GM23338 (cell line): ENCODE measurements around the gene RAMAC. TPM values are rescaled to one million over a fixed set of nuclear protein-coding genes. Genes with fewer than 3 reads are reported as not detected.

Experiments used
- ATAC-seq: fragments of 200-7000 bp; cut with Tn5 transposase; 3 replicates; pipeline ENCODE4 v1.9.1; 2020
- DNase-seq: peaks from one replicate; pipeline ENCODE4 v3.0.0-alpha.2; 2015; ENCODE audit warnings: low spot score
- H2AFZ ChIP-seq: fragments of 200-600 bp; sonication (generic); 2 replicates; pipeline ENCODE4 v1.8.0; 2016; ENCODE audit warnings: antibody characterized with exemption, mild to moderate bottlenecking, moderate library complexity
- H3F3A ChIP-seq: fragments of 200-600 bp; sonication (generic); replicated peaks from 2 replicates; pipeline ENCODE4 v1.8.0; 2017; ENCODE audit warnings: antibody characterized with exemption, mixed run types, low read depth
- H3K27ac ChIP-seq: fragments of 200-600 bp; sonication (generic); 2 replicates; pipeline ENCODE4 v1.6.1; 2016; ENCODE audit warnings: low read depth
- H3K27me3 ChIP-seq: fragments of 200-600 bp; sonication (generic); 2 replicates; pipeline ENCODE4 v1.8.0; 2016; ENCODE audit warnings: mild to moderate bottlenecking, mixed run types, moderate library complexity; ENCODE audit not compliant: insufficient read depth
- H3K36me3 ChIP-seq: fragments of 200-600 bp; sonication (generic); 2 replicates; pipeline ENCODE4 v1.8.0; 2016; ENCODE audit warnings: mild to moderate bottlenecking; ENCODE audit not compliant: insufficient read depth
- H3K4me1 ChIP-seq: fragments of 200-600 bp; sonication (generic); 2 replicates; pipeline ENCODE4 v1.8.0; 2016; ENCODE audit warnings: mild to moderate bottlenecking, moderate library complexity; ENCODE audit not compliant: insufficient read depth
- H3K4me2 ChIP-seq: fragments of 200-600 bp; sonication (generic); 2 replicates; pipeline ENCODE4 v1.7.1; 2017; ENCODE audit warnings: mixed run types
- H3K4me3 ChIP-seq: fragments of 200-600 bp; sonication (generic); 2 replicates; pipeline ENCODE4 v1.6.1; 2016; ENCODE audit warnings: mixed run types
- H3K79me2 ChIP-seq: fragments of 200-600 bp; sonication (generic); replicated peaks from 2 replicates; pipeline ENCODE4 v1.8.0; 2017; ENCODE audit warnings: mild to moderate bottlenecking; ENCODE audit not compliant: insufficient read depth
- H3K9me2 ChIP-seq: fragments of 200-600 bp; sonication (generic); 2 replicates; pipeline ENCODE4 v1.8.0; 2017; ENCODE audit not compliant: insufficient read depth
- H4K20me1 ChIP-seq: fragments of 200-600 bp; sonication (generic); replicated peaks from 2 replicates; pipeline ENCODE4 v1.8.0; 2017; ENCODE audit warnings: mild to moderate bottlenecking; ENCODE audit not compliant: insufficient read depth
- H3K27ac Mint-ChIP-seq: 2 replicates; pipeline ENCODE4 v1.8.0; 2020; ENCODE audit warnings: inconsistent platforms, mild to moderate bottlenecking, moderate library complexity, mixed read lengths
- H3K27me3 Mint-ChIP-seq: 3 replicates; pipeline ENCODE4 v1.8.0; 2022; ENCODE audit warnings: low read depth, mild to moderate bottlenecking, moderate library complexity, mixed read lengths, inconsistent platforms; ENCODE audit not compliant: insufficient read depth, poor library complexity
- H3K36me3 Mint-ChIP-seq: 3 replicates; pipeline ENCODE4 v1.8.0; 2021; ENCODE audit warnings: low read depth, mild to moderate bottlenecking, inconsistent platforms, moderate library complexity, mixed read lengths
- H3K4me1 Mint-ChIP-seq: 3 replicates; pipeline ENCODE4 v1.8.0; 2020; ENCODE audit warnings: mild to moderate bottlenecking, inconsistent platforms, mixed read lengths
- H3K4me3 Mint-ChIP-seq: 3 replicates; pipeline ENCODE4 v1.8.0; 2021; ENCODE audit warnings: moderate library complexity, mild to moderate bottlenecking, inconsistent platforms, mixed read lengths
- H3K9me3 Mint-ChIP-seq: 3 replicates; pipeline ENCODE4 v1.8.0; 2020; ENCODE audit warnings: moderate library complexity, mild to moderate bottlenecking, inconsistent platforms, mixed read lengths
- CREB1 ChIP-seq: fragments of 250-450 bp; sonication (Bioruptor Pico); IDR thresholded peaks from 2 replicates; pipeline ENCODE4 v1.5.0; 2020; ENCODE audit warnings: low read depth, mild to moderate bottlenecking, moderate library complexity
- EZH2 ChIP-seq: fragments of 200-600 bp; sonication (generic); IDR thresholded peaks from one replicate; pipeline ENCODE4 v1.8.0; 2017; ENCODE audit warnings: antibody characterized with exemption, mild to moderate bottlenecking, low read depth; ENCODE audit not compliant: unreplicated experiment
- EZH2phosphoT487 ChIP-seq: fragments of 200-600 bp; sonication (generic); IDR thresholded peaks from one replicate; pipeline ENCODE4 v1.8.1; 2018; ENCODE audit warnings: antibody characterized with exemption; ENCODE audit not compliant: unreplicated experiment
- JUNB ChIP-seq: IDR thresholded peaks from one replicate; pipeline ENCODE4 v1.6.1; 2016; ENCODE audit warnings: antibody characterized with exemption; ENCODE audit not compliant: unreplicated experiment
- NANOG ChIP-seq: IDR thresholded peaks from 2 replicates; pipeline ENCODE4 v1.6.1; 2016; ENCODE audit warnings: antibody characterized with exemption, borderline replicate concordance
- POLR2AphosphoS5 ChIP-seq: IDR thresholded peaks from 2 replicates; pipeline ENCODE4 v1.6.1; 2016; ENCODE audit warnings: antibody characterized with exemption, low read depth
- STAT1 ChIP-seq: IDR thresholded peaks from one replicate; pipeline ENCODE4 v1.6.1; 2016; ENCODE audit warnings: antibody characterized with exemption; ENCODE audit not compliant: unreplicated experiment
- ZNF114 ChIP-seq: fragments of 250-450 bp; sonication (Bioruptor Pico); IDR thresholded peaks from 2 replicates; pipeline ENCODE4 v1.5.0; 2020; ENCODE audit warnings: mild to moderate bottlenecking, moderate library complexity
- ZNF331 ChIP-seq: fragments of 250-450 bp; sonication (Bioruptor Pico); IDR thresholded peaks from 2 replicates; pipeline ENCODE4 v1.5.0; 2020; ENCODE audit warnings: low read depth, mild to moderate bottlenecking, moderate library complexity
- polyA plus RNA-seq: library from polyadenylated mRNA; unstranded; fragments of >200 nt; fragmentation: Nextera tagmentation; extraction: Ambion mirVana; gene quantifications from 2 replicates; pipeline ENCODE4 v1.2.1, GENCODE V29; 2016
- total RNA-seq: library from RNA; depleted of rRNA; stranded (reverse); fragments of >200 nt; shearing (Covaris generic); gene quantifications from 2 replicates; pipeline ENCODE4 v1.2.3, GENCODE V29; 2014
- TF ChIP-seq, protein P1 (sequence below): fragments of 250-450 bp; sonication (Bioruptor Pico); IDR thresholded peaks from 2 replicates; pipeline ENCODE4 v1.5.0; 2020; ENCODE audit warnings: mild to moderate bottlenecking, moderate library complexity
- TF ChIP-seq, protein P2 (sequence below): IDR thresholded peaks from one replicate; pipeline ENCODE4 v1.6.1; 2018; ENCODE audit warnings: antibody characterized with exemption; ENCODE audit not compliant: unreplicated experiment
- TF ChIP-seq, protein P3 (sequence below): IDR thresholded peaks from 2 replicates; pipeline ENCODE4 v1.6.1; 2016; ENCODE audit warnings: antibody characterized with exemption
- TF ChIP-seq, protein P4 (sequence below), 2 experiments: fragments of 200-600 bp in 1 of 2; sonication (generic) in 1 of 2; conservative IDR thresholded peaks; 2 replicates each; pipeline versions ENCODE4 v1.5.1 to v1.6.1; 2016 to 2017; ENCODE audit warnings: antibody characterized with exemption in 2 of 2, low read depth in 2 of 2, mild to moderate bottlenecking in 2 of 2, moderate library complexity in 1 of 2

RAMAC gene
- total and polyA plus RNA-seq, 2 experiments from 2014 or later, result 27.4 to 58.6 TPM

DNA sequence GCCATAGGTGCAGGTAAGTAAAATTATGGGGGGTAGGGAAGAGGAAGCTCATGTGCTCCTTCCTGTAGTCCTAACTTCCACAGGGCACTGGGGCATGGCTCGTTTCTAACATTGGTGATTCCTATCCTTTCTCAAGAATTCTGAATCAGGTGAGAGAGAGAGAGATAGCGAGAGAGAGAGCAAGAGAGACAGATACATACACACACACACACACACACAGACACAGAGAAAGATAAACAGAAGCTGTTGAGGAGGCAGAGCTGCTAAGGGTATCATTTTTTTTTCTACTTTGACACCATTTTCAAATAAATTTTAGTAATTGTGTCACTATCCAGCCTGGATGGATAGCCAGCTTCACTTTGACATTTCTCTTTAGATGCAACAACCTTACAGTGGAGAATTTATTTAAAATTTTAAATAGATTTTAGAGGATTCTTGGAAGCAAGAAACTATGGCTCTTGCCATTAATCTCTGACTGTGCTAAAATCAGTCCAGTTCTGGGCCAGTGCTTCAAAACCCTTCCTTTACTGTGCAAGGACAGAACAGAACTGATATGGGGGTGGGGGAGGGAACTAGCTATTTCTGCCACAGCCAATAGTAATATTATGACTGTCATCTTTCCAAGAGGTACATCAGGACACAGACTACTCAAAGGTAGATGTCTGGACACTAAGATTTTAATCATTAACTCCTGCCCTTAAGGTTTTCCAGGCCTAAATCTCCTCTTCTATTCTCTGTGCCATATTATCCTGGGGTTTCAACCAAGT is 14.6 kb upstream of the RAMAC start:
- H3K36me3 ChIP-seq, result no peaks in the 10 kb centered on the region
- H3K36me3 Mint-ChIP-seq, result no peaks in the 10 kb centered on the region
- no peaks in the 10 kb centered on the region for H3F3A ChIP-seq
- no peak overlapping the region for H3K27ac ChIP-seq
- TF ChIP-seq ZNF331 (no peak), JUNB (no peak), EZH2 (no peak), EZH2phosphoT487 (no peak), NANOG (no peak), ZNF114 (CRISPR knock-in tag) (no peak), STAT1 (no peak), CREB1 (CRISPR knock-in tag) (no peak), POLR2AphosphoS5 (no peak)
- TF ChIP-seq, protein P1, sequence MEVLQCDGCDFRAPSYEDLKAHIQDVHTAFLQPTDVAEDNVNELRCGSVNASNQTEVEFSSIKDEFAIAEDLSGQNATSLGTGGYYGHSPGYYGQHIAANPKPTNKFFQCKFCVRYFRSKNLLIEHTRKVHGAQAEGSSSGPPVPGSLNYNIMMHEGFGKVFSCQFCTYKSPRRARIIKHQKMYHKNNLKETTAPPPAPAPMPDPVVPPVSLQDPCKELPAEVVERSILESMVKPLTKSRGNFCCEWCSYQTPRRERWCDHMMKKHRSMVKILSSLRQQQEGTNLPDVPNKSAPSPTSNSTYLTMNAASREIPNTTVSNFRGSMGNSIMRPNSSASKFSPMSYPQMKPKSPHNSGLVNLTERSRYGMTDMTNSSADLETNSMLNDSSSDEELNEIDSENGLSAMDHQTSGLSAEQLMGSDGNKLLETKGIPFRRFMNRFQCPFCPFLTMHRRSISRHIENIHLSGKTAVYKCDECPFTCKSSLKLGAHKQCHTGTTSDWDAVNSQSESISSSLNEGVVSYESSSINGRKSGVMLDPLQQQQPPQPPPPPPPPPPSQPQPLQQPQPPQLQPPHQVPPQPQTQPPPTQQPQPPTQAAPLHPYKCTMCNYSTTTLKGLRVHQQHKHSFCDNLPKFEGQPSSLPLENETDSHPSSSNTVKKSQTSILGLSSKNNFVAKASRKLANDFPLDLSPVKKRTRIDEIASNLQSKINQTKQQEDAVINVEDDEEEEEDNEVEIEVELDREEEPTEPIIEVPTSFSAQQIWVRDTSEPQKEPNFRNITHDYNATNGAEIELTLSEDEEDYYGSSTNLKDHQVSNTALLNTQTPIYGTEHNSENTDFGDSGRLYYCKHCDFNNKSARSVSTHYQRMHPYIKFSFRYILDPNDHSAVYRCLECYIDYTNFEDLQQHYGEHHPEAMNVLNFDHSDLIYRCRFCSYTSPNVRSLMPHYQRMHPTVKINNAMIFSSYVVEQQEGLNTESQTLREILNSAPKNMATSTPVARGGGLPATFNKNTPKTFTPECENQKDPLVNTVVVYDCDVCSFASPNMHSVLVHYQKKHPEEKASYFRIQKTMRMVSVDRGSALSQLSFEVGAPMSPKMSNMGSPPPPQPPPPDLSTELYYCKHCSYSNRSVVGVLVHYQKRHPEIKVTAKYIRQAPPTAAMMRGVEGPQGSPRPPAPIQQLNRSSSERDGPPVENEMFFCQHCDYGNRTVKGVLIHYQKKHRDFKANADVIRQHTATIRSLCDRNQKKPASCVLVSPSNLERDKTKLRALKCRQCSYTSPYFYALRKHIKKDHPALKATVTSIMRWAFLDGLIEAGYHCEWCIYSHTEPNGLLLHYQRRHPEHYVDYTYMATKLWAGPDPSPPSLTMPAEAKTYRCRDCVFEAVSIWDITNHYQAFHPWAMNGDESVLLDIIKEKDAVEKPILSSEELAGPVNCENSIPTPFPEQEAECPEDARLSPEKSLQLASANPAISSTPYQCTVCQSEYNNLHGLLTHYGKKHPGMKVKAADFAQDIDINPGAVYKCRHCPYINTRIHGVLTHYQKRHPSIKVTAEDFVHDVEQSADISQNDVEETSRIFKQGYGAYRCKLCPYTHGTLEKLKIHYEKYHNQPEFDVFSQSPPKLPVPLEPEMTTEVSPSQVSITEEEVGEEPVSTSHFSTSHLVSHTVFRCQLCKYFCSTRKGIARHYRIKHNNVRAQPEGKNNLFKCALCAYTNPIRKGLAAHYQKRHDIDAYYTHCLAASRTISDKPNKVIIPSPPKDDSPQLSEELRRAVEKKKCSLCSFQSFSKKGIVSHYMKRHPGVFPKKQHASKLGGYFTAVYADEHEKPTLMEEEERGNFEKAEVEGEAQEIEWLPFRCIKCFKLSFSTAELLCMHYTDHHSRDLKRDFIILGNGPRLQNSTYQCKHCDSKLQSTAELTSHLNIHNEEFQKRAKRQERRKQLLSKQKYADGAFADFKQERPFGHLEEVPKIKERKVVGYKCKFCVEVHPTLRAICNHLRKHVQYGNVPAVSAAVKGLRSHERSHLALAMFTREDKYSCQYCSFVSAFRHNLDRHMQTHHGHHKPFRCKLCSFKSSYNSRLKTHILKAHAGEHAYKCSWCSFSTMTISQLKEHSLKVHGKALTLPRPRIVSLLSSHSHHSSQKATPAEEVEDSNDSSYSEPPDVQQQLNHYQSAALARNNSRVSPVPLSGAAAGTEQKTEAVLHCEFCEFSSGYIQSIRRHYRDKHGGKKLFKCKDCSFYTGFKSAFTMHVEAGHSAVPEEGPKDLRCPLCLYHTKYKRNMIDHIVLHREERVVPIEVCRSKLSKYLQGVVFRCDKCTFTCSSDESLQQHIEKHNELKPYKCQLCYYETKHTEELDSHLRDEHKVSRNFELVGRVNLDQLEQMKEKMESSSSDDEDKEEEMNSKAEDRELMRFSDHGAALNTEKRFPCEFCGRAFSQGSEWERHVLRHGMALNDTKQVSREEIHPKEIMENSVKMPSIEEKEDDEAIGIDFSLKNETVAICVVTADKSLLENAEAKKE (CRISPR knock-in tag), result no peak
- TF ChIP-seq, protein P2, sequence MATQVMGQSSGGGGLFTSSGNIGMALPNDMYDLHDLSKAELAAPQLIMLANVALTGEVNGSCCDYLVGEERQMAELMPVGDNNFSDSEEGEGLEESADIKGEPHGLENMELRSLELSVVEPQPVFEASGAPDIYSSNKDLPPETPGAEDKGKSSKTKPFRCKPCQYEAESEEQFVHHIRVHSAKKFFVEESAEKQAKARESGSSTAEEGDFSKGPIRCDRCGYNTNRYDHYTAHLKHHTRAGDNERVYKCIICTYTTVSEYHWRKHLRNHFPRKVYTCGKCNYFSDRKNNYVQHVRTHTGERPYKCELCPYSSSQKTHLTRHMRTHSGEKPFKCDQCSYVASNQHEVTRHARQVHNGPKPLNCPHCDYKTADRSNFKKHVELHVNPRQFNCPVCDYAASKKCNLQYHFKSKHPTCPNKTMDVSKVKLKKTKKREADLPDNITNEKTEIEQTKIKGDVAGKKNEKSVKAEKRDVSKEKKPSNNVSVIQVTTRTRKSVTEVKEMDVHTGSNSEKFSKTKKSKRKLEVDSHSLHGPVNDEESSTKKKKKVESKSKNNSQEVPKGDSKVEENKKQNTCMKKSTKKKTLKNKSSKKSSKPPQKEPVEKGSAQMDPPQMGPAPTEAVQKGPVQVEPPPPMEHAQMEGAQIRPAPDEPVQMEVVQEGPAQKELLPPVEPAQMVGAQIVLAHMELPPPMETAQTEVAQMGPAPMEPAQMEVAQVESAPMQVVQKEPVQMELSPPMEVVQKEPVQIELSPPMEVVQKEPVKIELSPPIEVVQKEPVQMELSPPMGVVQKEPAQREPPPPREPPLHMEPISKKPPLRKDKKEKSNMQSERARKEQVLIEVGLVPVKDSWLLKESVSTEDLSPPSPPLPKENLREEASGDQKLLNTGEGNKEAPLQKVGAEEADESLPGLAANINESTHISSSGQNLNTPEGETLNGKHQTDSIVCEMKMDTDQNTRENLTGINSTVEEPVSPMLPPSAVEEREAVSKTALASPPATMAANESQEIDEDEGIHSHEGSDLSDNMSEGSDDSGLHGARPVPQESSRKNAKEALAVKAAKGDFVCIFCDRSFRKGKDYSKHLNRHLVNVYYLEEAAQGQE, result no peak
- TF ChIP-seq, protein P3, sequence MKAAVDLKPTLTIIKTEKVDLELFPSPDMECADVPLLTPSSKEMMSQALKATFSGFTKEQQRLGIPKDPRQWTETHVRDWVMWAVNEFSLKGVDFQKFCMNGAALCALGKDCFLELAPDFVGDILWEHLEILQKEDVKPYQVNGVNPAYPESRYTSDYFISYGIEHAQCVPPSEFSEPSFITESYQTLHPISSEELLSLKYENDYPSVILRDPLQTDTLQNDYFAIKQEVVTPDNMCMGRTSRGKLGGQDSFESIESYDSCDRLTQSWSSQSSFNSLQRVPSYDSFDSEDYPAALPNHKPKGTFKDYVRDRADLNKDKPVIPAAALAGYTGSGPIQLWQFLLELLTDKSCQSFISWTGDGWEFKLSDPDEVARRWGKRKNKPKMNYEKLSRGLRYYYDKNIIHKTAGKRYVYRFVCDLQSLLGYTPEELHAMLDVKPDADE, result no peak
- TF ChIP-seq, protein P4, sequence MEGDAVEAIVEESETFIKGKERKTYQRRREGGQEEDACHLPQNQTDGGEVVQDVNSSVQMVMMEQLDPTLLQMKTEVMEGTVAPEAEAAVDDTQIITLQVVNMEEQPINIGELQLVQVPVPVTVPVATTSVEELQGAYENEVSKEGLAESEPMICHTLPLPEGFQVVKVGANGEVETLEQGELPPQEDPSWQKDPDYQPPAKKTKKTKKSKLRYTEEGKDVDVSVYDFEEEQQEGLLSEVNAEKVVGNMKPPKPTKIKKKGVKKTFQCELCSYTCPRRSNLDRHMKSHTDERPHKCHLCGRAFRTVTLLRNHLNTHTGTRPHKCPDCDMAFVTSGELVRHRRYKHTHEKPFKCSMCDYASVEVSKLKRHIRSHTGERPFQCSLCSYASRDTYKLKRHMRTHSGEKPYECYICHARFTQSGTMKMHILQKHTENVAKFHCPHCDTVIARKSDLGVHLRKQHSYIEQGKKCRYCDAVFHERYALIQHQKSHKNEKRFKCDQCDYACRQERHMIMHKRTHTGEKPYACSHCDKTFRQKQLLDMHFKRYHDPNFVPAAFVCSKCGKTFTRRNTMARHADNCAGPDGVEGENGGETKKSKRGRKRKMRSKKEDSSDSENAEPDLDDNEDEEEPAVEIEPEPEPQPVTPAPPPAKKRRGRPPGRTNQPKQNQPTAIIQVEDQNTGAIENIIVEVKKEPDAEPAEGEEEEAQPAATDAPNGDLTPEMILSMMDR (conservative IDR thresholded peaks at IDR 0.05; ENCODE audit: low read depth in 2 of 2), result no peak
- H3K9me2 ChIP-seq, result no peaks in the 10 kb centered on the region
- no peak overlapping the region for H3K4me3 ChIP-seq
- no peak for DNase-seq
- H3K79me2 ChIP-seq, result no peaks in the 10 kb centered on the region
- H2AFZ ChIP-seq, result no peak overlapping the region
- H3K9me3 Mint-ChIP-seq, result no peaks in the 10 kb centered on the region
- H3K4me3 Mint-ChIP-seq, result no peak overlapping the region
- no peaks in the 10 kb centered on the region for H3K27me3 ChIP-seq
- no peak for ATAC-seq
- no peaks in the 10 kb centered on the region for H3K4me1 Mint-ChIP-seq
- H3K4me2 ChIP-seq, result no peak overlapping the region
- H3K4me1 ChIP-seq, result no peaks in the 10 kb centered on the region
- peaks cover 3% of the 10 kb centered on the region for H3K27me3 Mint-ChIP-seq
- no peaks in the 10 kb centered on the region for H4K20me1 ChIP-seq
- no peak overlapping the region; the same call in 1 of the 2 replicates for H3K27ac Mint-ChIP-seq
